Measurements from ENCODE around the gene TTLL5. TPM values are rescaled to one million over a fixed set of nuclear protein-coding genes. Genes with fewer than 3 reads are reported as not detected.
"Not testable (repeated sequence)": the region's sequence is repeated elsewhere in the genome, so short reads cannot be mapped to it uniquely, and the experiment has no call there.

The TTLL5 gene
- polyA plus RNA-seq, 1 donor, result 15.8 TPM

DNA sequence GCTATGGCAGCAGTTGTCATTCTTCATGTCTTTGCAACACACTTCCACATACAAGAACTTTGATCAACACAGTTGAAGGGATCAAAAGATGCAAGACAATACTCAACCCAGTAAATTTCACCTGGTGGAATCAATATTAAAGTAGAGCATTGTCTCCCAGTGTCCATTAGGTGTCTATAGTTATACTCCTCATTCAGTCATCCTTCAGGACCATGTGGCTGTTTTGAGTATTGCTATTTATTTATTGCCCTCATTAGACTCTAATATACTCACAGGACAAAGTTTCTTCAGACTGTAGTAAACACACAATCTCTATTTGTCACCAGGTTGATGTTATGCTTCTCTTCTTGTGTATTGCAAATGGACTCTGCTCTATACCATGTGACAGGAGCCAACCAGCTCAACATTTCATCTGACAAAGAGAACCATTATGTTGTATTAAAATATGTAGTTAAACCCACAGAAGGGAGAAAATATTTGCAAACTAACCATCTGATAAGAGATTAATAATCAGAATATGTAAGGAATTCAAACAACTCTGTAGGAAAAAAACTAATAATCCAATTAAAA, 174.2 kb downstream of the TTLL5 start:
- no peak for DNase-seq

DNA sequence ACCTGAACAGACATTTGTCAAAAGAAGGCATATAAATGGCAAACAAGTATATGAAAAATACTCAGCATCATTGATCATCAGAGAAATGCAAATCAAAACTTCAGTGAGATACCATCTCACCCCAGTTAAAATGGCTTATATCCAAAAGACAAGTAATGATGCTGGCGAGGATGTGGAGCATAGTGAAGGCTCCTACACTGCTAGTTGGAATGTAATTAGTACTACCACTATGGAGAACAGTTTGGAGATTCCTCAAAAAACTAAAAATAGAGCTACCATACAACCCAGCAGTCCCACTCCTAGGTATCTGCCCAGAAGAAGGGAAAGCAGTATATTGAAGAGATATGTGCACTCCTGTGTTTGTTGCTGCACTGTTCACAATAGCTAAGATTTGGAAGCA, 174.7 kb downstream of the TTLL5 start:
- DNase-seq, result no peak

DNA sequence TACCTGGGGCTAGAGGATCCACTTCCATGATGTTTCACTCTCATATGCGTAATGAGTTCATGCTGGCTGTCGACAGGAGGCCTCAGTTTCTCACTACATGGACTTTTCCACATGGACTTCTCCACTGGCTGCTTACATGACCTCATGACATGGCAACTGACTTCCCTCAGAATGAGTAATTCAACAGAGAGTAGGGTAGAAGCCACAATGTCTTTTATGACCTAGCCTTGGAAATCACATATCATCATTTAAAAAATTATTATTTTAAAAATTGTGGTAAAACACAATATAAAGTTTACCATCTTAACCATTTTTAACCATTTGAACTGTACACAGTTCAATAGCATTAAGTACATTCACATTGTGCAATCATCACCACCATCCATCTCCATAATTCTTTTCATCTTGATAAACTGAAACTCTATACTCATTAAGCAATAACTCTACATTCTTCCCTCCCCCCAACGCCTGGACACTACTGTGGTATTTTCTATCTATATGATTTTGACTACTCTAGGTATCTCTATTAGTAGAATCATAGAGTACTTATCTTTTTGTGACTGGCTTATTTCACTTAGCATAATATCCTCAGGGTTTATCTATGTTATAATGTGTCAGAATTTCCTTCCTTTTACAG, 176.2 kb downstream of the TTLL5 start:
- no peak for DNase-seq

DNA sequence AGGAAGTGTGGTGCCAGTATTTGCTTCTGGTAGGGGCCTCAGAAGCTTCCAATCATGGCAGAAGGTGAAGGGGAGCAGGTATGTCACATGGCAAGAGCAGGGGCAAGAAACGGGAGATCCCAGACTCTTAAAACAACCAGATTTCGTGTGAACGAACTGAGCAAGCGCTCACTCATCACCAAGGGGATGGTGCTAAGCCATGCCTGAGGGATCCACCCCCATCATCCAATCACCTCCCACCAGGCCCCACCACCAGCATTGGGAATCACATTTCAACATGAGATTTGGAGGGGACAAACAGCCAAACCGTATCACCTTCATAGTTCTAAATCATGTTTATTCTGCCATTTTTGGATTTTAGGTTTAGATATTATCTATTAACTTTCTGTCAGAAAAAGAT, 179.9 kb downstream of the TTLL5 start:
- no peak for DNase-seq

DNA sequence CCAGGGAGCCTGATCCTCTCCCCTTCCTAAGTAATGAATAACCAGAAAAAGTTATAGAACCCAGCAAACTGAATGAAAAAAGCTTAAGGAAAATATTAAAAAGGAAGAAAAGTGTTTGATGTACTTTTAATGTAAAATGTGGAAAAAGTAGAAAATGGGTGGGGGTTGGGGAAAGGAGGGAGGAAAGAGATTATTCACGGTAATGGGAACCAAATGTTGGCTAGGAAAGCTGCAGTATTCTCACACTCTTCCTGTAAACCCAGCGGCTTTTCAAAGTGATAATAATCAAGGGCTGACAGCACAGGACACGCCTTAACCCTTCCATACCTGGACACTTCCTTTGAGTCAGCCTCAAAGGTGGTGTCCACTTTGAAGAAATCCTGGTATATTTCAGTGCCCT, 181.5 kb downstream of the TTLL5 start:
- peak; percentile 56 for DNase-seq

DNA sequence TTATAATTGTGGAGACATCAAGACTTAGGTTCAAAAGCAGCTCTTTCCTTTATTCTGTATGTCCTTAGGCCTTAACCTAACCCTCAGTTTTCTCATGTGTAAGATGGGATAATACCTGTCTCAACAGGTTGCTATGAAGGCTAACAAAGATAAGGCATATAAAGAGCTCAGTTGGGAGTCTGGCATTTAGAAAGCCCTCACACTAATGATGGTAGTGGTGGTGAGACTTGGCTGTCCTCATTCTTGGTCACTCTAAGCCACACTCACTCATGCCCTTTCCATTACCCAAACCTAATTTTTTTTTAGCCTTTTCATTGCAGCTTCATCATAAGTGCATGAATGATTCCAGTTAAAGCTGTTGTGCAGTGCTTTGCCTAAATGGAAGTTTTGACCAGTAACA, 183.4 kb downstream of the TTLL5 start:
- DNase-seq, result no peak

DNA sequence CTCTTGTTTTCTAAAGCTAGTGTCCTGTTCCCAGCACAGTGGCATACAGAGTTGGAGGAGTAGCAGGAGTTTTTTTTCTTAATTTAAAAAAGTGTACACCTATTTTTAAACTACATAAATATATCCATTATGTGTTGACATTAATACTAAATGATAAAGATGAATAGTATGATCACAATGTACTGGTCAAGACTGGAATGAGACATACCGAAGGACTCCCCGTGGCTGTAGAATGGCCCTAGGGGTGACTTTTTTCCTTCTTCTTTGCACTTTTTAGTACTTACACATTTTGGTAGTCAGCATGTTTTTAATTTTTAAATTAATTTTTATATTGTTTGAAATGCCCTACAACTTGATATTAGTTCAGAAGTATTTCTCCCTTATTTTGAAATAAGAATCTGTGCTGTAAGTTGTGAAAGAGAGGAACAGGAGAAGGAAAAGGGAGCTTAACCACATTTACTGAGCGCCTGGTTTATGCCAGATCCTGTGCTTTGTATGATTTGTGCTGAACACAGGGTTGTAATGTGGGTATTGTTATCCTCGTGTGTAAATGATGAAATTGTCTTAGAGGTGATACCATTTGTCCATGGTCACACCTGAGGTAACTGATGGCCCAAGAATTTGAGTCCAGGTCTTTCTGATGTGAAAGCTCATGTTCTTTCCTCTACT, 184.2 kb downstream of the TTLL5 start:
- DNase-seq, result no peak

DNA sequence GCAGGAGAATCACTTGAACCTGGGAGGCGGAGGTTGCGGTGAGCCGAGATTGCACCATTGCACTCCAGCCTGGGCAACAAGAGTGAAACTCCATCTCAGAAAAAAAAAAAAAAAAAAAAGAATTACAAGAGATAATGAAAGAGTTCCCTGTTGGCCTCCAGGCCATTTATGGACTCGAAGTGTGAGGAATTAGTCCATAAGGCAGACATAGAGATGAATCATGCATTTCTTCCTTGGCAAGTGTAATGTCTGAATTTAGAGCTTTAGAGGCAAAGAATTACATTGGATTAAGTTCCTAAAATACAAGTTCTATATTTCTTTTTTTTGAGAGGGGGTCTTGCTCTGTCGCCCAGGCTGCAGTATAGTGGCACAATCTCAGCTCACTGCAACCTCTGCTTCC, 185.6 kb downstream of the TTLL5 start:
- DNase-seq, result not testable (repeated sequence)

DNA sequence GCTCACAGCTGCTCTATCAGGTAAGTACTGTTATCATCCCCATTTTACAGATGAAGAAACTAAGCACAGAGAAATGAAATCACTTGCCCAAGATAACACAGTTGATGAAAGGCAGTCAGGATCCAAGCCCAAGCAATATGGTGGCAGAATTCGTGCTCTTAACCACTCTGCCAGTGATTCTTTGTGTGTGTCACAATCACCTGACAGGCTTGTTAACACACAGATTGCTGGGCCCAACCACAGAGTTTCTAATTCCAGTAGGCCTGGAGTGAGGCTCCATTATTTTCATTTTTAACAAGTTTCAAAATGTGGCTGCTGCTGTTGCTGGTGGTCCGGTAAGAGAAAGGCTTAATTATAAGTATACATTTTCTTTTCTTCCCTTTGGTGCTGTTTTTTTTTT, 186.5 kb downstream of the TTLL5 start:
- DNase-seq, result no peak

DNA sequence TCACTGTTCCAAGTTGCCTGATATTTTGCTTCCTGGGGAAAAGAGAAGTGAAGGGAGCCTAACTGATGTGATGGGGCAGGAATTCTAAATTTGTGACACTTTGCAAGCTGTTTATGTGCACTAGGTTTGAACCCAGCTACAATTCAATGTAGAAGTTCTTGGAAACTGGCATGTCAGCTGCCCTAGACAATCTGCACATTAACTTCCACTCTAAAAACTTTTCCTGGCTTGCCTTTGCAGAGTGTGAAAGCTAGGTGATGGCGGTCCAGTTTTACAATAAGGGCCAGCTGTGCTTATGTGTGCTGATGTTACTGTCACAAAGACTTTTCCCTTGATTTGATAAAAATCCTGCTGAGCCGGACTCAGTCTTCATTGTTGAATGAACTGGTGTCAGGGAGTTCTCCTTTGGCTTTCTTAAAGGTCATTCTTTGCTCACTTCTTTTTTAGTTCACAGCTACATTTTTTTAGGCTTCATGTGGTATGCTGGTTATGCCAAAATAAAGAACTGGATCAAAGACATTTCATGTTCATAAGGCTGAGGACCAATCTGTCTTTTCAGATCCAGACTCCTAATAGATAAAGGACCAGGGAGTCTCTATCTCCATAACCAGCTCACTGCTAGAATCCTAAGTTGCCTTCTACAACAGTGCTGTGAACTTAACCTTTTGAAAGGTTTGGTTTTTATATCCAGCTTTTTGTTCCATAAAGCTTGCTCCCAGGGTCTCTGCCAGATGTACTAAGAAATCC, 187.3 kb downstream of the TTLL5 start:
- no peak for DNase-seq

DNA sequence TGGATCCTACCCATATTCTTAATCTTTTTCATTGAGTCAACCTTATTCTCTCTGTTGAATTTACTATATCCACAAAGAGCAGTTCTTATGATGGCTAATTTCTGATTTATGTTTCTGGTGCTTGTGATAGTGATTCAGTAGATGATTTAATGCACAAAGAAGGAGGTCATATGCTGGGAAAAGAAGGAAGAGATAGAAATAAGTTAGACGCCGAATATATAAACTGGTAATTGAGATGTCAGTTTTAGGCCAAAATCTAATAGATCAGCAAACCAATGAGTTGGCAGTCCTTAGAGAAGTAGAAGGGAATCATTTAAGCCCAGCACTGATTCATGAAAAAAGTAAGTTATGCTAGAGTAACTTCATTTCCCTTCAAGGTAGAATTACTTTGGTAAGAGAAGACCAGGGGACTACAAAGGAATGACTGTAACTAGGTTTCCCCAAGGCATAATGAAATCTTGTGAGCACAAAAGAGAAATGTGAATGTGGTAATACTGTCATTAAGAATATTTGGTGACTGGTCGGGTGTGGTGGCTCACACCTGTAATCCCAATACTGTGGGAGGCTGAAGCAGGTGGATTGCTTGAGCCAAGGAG, 188.4 kb downstream of the TTLL5 start:
- DNase-seq, result no peak

DNA sequence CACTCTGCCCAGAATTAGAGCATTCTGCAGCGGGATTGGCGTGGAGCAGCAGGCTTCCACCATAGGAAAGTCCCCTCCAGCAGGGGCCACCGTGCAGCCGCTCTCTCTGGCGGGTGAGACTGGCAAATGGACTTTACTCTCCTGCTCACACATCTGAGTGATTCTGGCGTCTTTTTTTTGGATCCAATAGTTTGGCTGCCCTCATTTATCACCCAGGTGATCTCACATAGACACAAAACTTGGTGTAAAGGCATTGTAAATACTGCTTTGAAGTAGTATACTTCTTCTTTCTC, 190.5 kb downstream of the TTLL5 start:
- DNase-seq, result no peak

DNA sequence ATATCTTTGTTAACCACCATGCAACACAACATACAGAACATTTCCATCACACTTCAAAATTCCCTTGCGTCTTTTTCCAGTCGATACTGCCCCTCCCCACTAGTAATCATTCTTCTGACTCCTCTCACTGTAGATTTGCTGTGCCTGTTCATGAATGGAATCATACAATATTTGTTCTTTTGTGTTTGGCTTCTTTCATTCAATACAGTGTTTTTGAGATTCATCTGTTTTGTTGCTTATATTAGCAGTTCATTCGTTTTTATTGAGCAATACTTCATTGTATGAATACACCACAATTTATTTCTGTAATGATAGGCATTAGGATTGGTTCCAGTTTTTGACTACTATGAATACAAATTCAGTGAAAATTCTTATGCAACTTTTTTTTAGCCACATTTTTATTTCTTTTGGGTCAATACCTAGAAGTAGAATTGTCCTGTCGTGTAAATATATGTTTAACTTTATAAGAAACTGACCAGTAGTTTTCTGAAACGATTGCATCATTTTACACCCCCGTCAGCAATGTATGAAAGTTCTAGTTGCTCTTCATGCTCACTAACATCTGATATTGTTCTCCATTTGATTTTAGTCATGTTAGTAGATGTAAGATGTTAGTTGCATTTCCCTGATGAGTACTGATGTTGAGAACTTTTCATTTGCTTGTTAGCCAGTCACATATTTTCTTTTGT, 193.2 kb downstream of the TTLL5 start:
- no peak for DNase-seq

DNA sequence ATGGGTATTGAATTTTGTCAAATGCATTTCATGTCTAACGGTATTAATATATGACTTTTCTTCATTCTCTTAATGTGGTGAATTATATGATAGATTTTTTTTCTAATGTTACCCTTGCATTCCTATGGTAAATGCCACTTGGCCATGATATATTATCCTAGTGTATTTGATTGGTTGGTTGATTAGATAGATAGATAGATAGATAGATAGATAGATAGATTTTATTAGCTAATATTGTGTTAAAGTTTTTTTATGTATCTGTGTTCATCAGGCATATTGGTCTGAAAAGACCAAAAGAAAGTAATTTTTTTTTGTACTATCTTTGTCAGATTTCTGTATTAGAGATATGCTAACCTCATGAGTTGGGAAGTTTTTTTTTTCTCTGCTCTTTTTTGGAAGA, 196.2 kb downstream of the TTLL5 start:
- no peak for DNase-seq

DNA sequence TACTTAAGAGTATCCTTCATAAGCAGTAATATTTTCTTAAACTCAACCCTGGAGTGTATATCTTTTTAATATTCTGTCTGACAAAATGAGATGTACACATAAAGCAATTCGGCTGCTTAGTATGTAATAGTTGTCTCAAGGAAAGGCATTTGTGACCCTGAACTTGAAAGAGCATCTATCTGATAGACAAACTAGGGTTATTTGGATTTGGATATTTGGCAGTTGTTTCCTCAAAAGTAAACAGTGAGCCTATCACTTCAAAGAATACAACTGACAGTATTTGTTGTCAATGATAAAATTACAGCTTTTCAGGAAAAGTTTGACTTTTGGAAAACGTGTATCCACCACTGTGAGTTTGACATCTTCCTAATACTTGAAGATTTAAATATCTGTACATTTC, 197.3 kb downstream of the TTLL5 start:
- no peak for DNase-seq

DNA sequence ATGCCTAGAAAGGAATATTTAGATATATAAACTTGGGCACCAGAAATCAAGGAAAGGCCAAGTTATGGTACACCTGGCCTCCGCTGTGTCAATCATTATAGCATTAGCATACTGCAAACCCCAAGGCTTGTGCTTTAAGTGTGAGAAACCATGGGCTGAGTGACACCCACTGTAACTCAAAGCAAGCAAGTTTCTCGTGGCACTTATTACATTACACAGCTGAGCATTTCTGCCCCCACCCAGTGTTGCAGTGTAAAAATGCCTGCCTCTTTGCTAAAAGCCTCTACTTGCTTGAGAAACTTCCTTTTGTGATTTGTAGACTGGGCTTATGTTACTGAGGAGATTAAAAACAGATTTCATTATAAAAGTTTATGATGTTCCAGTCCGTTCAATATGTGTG, 198.7 kb downstream of the TTLL5 start:
- no peak for DNase-seq

DNA sequence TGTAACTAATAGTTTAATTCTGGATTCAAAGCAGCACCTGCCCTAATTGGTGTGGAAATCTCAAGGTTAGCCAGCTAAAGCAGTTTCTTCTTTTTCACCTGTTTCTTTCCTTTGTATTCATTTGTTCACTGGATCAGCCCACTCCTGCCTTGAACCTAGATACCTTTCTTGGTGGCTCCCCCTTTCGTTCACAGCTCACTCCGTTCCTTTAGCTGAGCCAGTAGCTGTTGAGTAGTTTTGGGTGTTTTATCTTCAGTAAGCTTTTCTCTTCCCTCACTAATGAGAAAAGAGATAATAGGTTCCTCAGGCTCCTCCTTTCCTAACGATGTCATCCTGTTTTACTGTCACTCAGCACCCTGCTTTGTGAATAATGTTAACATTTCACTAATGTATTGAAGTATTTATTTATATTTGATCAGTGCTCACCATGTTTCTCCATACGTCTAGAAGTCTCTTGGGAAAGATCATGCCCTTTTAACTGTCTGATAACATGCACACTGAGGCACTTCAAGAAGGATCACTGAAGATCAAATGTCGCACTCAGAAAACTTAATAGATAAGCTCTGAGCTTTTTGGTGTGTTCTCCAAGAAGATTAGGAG, 199.6 kb downstream of the TTLL5 start:
- DNase-seq, result no peak

DNA sequence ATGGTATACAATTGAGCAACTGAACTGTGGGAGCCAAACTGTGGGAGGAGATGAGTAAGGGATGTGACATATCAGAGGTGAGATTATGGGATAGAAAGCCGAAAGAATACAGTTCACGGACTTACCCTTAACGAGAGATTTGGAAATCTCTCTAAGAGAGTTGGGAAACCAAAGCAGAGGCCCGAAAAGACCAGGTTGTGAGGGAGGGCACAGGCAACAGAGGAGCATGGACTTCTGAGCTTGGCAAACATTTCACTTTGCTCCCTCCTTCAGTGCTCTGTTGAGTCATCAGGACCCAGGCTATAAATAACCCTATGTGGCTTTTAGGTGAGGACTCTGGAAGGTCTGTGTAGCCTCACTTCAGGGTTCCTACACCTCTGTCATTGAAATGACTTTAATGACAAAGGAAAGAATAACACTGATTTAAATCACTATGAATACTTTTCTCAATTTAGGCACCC, 200.1 kb downstream of the TTLL5 start:
- DNase-seq, result no peak

DNA sequence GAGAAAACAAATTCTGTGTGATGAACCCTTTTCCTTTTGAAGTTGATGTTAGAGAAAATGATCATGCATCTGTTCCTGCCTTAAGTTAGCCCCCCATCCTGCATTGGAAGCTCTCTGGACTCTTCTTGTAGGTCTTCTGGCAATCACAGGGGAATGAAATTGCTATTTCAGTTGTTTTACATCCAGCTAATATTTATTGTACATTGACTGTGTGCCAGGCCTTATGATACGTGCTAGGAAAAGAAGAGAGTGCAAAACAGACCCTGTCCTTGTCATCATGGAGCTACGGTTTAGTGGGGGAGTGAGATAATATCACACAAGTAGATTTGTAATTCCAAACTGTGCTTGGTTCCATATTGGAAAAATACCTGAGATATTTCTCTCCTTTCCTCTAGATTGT, 202.2 kb downstream of the TTLL5 start:
- DNase-seq, result no peak

DNA sequence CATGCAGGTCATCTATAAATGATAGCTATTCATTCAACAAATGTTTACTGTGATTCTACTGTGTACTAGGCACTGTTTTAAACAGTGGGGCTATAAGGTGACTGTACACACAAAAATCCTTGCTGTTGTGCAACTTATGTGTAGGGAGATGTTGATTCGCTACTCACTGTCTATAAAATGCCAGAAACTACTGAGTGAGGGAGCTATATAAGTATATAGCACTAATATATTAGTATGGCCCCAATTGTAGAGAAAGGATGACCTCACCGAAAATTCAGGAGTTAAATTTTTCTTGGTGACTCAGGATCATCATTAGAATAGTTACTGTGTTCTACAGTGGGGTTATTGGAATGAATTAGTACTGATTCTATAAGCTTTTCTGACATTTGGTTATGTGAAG, 203.3 kb downstream of the TTLL5 start:
- DNase-seq, result no peak

DNA sequence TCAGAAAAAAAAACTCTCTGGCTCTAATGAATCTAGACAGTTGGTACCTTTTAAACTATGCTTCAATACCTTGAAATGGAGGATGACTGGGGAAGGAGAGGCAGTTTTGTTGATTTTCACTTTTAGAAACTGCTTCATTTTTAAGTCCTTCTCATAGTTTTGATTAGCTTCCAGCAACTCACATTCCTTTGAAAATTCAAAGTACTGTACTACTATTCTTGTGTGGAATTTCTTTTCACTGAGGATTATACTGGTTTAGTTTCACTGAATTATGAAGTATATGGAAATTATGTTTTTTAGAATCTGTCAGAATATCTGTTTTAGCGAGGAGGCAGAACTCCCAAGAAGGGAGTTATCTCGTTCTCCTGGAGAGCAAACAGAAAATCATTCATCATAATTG, 204.5 kb downstream of the TTLL5 start:
- no peak for DNase-seq

DNA sequence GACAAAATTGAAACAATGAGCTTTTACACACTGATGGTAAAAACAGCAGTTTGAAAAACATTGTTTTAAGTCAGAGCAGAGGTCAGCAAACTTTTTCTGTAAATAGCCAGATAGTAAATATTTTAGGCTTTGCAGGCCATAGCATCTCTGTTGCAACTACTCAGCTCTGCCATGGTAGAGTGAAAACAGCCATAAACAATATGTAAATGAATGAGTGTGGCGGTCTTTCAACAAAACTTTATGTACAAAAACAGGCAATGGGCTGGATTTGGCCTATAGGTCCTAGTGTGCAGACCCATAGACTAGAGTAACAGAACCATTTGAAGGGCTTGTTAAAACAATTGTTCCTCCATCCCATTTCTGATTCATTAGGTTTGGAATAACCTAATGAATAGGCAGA, 205.9 kb downstream of the TTLL5 start:
- no peak for DNase-seq

Measured in hindlimb muscle (tissue), 1 donor.